ENCODE data around the gene FNDC7. TPM values are rescaled to one million over a fixed set of nuclear protein-coding genes. Genes with fewer than 3 reads are reported as not detected.
"Not testable (repeated sequence)": the region's sequence is repeated elsewhere in the genome, so short reads cannot be mapped to it uniquely, and the experiment has no call there.

Gene FNDC7
- total RNA-seq, 1 donor from 2014 or later, result not detected

DNA sequence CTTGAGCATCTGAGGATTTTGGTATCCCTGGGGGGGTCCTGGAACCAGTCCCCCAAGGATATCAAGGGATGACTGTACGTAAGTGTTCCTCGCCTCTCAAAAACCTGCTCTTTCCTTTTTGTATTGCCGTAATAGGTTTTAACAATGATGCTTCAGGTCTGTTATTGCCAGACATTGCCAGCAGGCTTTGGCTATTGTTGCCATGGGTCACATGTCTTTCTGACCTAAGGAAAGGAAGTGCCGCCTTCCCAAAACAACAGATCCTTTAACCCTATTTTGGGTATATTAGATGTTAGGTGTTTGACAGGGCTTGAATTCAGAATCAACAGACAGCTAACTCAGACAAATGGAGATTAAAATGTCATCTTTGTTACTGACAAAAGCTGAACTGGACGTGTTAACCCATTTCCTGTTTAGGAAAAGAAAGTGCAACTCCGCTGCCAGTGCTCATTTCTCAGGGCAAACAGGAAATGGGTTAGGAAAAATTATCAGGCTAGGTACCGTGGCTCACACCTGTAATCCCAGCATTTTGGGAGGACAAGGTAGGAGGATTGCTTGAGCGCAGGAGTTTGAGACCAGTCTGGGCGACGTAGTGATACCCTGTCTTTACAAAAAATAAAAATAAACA is 33.0 kb upstream of the FNDC7 start:
- Histone ChIP-seq H3K4me3 (peak overlapping the region; percentile 31), H3K27ac (no peak overlapping the region), H3K4me1 (peaks cover 7% of the 10 kb centered on the region), H3K27me3 (no peaks in the 10 kb centered on the region), H3K9me3 (no peaks in the 10 kb centered on the region), H3K36me3 (no peaks in the 10 kb centered on the region)
- ATAC-seq, result peak; percentile 16
- TF ChIP-seq CTCF (IDR thresholded peaks at IDR 0.05), result no peak
- no peak for DNase-seq
- intact Hi-C loops (cut with DNase I), result no loop called here

GRCh38 chr1:108681701-108682100 is 31.0 kb upstream of the FNDC7 start:
- H3K9me3 ChIP-seq; H3K4me1 ChIP-seq; intact Hi-C loops (cut with DNase I); H3K27ac ChIP-seq; H3K4me3 ChIP-seq; DNase-seq; H3K36me3 ChIP-seq; H3K27me3 ChIP-seq; ATAC-seq: not testable (repeated sequence)

- intact Hi-C loops (cut with DNase I), result no loop called here
- TF ChIP-seq CTCF (IDR thresholded peaks at IDR 0.05), result no peak
These were observed 27.2 kb upstream of the FNDC7 start for GRCh38 chr1:108685529-108685928.

GRCh38 chr1:108686614-108687313 is 25.9 kb upstream of the FNDC7 start:
- Histone ChIP-seq H3K27ac (no peak overlapping the region), H3K4me3 (no peak overlapping the region), H3K36me3 (no peaks in the 10 kb centered on the region), H3K4me1 (peaks cover 7% of the 10 kb centered on the region), H3K27me3 (no peaks in the 10 kb centered on the region), H3K9me3 (no peaks in the 10 kb centered on the region)
- ATAC-seq (no peak), DNase-seq (no peak)
- intact Hi-C loops (cut with DNase I), result no loop called here
- no peak for TF ChIP-seq CTCF (IDR thresholded peaks at IDR 0.05)

More at GRCh38 chr1:108685529-108685928, 27.2 kb upstream of the FNDC7 start:
- H3K36me3 ChIP-seq, result no peaks in the 10 kb centered on the region
- H3K27ac ChIP-seq, result no peak overlapping the region
- H3K27me3 ChIP-seq, result no peaks in the 10 kb centered on the region
- DNase-seq, result no peak
- H3K4me1 ChIP-seq, result no peaks in the 10 kb centered on the region
- ATAC-seq, result no peak
- H3K9me3 ChIP-seq, result no peaks in the 10 kb centered on the region
- H3K4me3 ChIP-seq, result no peak overlapping the region

DNA sequence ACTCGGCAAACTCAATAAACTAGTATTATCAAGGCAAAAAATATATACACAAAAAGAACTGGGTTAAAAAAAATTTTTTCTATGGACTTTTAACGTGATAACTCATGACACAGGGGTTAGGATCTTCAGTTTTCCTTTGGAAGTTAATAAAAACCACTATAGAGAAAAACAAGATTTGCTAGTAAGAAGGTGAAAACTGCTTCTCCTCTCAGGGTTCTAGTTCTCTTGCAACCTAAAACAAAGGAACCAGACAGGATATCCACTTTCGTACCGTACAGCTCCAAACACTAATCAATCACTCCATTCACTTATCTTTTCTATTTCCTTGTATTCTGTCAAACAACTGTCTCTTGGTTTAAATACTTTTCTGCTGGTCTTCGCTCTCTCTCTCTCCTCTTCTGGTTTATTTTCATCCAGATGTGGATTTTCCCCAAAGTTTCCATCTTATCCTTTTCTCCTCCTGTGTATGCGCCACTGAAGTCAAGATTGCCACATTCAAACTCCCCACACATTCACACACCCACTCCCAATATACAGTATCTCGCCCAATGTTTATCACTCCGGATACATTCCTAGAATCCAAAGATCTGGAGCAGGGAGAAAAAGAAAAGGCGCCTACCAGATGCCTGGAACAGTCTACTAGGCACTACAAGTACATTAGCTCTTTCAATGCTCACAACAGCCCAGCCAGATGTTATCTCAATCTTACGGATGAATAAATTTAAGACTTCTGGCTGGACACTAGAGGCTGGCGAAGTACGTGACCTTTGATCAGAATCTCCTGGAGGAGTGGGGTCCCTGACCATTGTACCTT is 21.4 kb upstream of the FNDC7 start:
- DNase-seq (no peak), ATAC-seq (no peak)
- Histone ChIP-seq H3K27ac (peak overlapping the region; percentile 99), H3K4me1 (peaks cover 21% of the 10 kb centered on the region), H3K4me3 (peak overlapping the region; percentile 79), H3K27me3 (no peaks in the 10 kb centered on the region), H3K36me3 (peaks cover 11% of the 10 kb centered on the region), H3K9me3 (no peaks in the 10 kb centered on the region)
- intact Hi-C loops (cut with DNase I), result no loop called here
- TF ChIP-seq CTCF (IDR thresholded peaks at IDR 0.05), result no peak

All from upper lobe of right lung (tissue), 1 donor.